ENCODE measurements around the gene DMRTC2. TPM values are rescaled to one million over a fixed set of nuclear protein-coding genes. Genes with fewer than 3 reads are reported as not detected.
"Not testable (repeated sequence)": the region's sequence is repeated elsewhere in the genome, so short reads cannot be mapped to it uniquely, and the experiment has no call there.

The DMRTC2 gene
- total RNA-seq, 2 donors from 2014 or later, result not detected

DNA sequence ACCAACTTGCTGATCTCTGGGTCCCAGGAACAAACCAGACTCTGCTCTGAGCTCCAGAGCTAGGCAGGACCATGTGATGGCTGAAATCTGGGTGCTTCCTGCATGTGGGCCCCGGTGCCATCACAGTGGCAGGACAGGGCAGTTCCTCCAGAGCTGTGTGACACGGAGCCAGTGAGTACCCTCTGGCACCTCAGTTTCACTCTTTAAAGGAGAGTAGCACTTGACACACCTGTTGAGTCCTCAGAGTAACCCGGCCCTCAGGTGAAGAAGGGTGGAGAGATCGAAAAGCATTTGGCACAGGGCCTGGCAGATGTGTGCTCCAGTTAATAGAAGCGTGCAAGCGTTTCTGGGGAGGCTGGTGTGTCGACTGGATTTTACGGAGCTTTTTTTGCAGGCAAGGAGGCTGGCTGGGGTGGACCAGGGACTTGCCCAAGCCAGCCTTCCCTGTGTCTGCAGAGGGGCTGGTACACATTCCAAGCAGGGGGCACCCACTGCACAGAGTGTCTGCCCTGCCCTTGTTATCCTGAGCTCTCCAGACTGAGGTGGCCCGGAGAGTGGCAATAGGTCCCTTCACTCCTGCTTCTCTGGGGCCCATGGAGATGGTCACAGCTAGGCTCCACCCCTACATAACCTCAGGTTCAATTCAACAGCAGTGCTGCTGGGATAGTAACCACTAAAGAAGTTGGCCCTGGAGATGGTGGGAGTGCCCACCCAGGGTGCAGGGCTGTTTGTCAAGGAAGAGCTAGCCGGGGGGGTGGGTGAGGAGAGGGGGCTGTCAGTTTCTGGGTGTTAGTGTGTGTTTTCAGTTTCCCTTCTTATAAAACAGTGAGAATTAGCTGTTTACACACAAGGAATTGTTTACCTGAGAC, 23.5 kb downstream of the DMRTC2 start:
- ATAC-seq, result peak; percentile 47
- DNase-seq, result peak in 1 of 2 donors; percentile 50
- intact Hi-C loops (cut with DNase I, micrococcal nuclease), result no loop called here

DNA sequence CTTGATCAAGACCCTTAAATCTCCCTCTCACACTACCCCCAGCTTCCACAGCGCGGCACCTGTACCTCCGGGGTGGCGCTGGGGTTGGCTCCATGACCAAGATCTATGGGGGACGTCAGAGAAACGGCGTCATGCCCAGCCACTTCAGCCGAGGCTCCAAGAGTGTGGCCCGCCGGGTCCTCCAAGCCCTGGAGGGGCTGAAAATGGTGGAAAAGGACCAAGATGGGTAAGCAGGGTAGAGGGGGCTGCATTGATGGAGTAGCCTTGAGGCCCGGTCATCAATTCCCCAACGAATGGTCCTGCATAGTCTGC, 24.1 kb downstream of the DMRTC2 start:
- no peak for DNase-seq
- ATAC-seq, result no peak
- intact Hi-C loops (cut with DNase I, micrococcal nuclease), result no loop called here

DNA sequence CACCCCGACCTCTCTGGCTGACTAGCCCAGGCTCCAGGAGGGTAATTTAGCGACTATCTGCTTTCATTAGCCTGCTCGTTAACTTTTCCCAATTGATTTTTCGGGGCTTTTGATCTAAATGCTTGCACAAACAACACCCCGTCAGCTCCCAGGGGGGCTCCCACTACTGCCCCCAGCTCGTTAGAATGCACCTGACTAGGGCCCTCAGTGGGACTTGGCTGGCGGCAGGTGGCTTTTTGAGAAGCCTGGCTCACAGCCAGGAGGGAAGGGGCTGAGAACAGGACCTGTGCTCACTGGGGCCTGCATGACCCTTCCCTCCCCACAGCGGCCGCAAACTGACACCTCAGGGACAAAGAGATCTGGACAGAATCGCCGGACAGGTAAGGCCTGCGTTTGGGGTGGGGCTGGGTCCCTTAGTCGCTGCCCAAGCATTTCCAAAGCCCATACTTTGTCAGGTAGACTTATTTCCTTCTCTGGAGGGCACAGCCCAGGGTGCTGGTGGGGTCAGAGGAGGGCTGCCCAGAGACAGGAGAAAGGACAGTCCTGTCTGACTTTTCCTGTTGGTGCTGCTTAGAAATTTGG, 24.6 kb downstream of the DMRTC2 start:
- no peak for ATAC-seq
- intact Hi-C loops (cut with DNase I, micrococcal nuclease), result no loop called here
- DNase-seq, result no peak

DNA sequence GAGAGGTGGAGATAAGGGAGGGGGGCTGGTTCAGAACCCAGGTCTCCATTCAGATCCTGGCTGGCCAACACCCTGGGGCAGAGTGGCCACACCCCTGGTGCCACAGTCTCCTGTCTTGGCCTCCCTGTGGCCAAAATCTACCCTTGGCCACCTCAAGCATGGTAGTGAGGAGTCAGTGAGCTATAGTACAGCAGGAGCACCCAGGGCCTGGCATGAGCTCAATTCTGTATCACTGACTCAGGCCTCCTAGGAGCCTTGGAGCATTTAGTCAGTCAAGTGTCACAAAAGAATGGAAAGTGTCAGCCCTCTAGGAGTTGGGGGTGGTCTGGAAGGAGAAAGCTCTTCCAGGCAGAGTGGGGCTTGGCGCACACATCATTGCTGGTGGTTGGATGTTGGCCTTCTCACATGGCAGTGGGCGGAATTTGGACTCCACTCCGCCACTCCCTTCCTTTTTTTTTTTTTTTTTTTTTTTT, 25.6 kb downstream of the DMRTC2 start:
- no peak for DNase-seq
- peak; percentile 48 for ATAC-seq
- intact Hi-C loops (cut with DNase I, micrococcal nuclease), result loop anchor here (10.0 kb wide), 2 partner anchors 64 to 84 kb away; partner anchors contain the start of gene RABAC1 (in 1 of the 2)

DNA sequence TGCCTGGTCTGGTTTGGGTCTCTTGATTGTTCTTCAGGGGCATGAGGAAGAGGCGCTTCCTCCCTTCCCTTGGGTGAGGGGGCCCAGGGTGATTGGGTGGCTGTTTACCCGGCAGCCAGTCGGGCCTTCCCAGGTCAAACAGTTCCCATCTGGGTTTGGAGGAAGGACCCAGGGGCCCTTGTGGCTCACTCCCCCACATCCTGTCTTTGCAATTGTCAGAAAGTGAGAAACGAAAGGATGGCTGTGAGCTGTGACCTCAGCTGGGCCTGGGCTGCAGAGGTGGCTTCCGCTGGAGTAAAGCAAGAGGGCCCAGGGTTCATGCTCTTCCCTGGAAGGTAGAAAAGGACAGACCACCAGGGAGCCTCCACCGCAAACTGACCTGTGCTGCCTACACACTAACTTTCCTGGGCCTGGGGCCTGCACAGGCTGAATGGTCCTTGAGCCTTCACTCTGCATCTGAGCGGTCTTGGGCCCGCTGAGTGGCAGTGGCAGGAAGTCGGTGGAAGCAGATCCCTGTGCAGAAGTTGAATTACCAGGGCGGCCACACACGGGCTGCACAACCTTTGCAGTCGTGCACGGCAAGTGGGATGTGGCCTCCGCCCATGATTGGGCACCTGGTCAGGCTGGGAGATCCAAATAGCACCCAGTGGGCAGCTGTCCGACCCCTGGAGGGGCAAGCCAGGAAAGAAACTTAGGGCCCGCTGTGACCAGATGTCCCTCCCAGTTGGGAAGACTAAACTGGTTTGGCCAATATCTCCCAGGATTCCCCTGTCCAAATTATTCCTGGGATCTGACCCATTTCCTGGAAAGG, 26.9 kb downstream of the DMRTC2 start:
- ATAC-seq, result no peak
- DNase-seq, result peak; percentile 51 to 64

DNA sequence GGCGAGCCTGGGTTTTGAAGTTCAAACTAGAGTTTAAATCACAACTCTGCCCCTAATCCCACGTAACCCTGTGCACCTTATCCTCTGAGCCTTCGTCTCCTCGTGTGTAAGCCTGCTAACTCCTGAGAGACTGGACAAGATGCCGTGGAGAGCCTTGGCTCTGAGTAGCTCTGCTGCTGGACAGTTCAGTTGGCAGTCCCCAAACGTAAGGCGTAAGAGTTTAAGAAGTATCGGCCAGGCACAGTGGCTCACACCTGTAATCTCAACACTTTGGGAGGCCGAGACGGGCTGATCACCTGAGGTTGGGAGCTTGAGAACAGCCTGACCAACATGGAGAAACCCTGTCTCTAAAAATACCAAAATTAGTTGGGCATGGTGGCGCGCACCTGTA, 27.5 kb downstream of the DMRTC2 start:
- intact Hi-C loops (cut with DNase I, micrococcal nuclease), result loop anchor here (10.0 kb wide), 2 partner anchors 62 to 82 kb away; partner anchors contain the start of gene RABAC1 (in 1 of the 2)
- DNase-seq, result no peak
- no peak for ATAC-seq

More for the DNA sequence above, 26.9 kb downstream of the DMRTC2 start:
- intact Hi-C loops (cut with DNase I, micrococcal nuclease), result loop anchor here (10.0 kb wide), 2 partner anchors 63 to 83 kb away; partner anchors contain the start of gene RABAC1 (in 1 of the 2)

DNA sequence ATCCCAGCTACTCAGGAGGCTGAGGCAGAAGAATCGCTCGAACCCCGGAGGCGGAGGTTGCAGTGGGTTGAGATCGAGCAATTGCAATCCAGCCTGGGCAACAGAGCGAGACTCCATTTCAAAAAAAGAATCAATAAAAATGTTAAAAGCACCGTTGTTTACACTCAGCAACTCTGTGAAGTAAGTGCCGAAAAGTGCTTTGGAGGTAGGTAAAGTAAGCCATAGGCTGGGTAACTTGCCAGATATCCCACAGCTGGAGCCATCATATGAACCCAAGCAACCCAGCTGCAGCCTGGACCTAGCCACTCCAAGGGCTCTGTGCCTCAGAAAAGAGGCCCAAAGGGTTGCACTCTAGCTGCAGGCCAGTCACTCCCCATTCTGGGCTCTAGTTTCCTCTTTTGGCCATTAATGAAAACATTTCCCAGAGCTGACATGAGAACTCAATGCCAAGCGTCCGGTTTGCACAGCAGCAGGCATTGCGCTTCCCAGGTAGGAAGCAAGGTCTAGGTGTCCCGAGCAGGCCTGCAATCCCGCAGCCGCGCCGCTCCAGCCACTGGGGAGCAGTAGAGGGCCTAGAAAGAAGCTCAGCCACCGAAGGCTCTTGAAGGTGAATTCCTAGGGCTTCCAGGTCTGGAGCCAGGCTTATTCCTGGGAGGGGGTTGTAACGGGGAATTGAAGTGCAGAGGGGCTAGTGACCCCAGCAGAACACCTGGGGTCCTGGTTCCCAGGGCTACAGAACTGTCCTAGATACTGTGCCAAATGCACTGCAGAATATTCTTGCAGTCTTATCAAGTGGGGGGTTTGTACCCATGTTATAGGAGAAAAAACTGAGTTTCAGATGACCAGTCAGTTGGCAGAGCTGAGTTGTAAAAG, 28.2 kb downstream of the DMRTC2 start:
- intact Hi-C loops (cut with DNase I, micrococcal nuclease), result loop anchor here (10.0 kb wide), 2 partner anchors 62 to 82 kb away; partner anchors contain the start of gene RABAC1 (in 1 of the 2)
- DNase-seq (peak; percentile 75 to 88), ATAC-seq (peak; percentile 85)

DNA sequence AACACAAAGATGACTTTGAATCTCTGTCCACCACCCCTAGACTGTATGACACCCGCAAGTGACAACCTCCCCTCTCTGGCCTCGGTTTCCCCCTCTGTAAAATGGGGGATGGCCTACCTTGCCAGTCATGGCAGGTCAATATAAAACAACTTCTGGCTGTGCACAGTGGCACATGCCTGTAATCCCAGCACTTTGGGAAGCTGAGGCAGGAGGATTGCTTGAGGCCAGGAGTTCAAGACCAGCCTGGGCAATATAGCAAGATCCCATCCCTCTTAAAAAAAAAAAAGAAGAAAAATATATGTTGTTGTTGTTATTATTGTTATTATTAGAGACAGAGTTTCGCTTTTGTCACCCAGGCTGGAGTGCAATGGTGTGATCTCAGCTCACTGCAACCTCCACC, 31.1 kb downstream of the DMRTC2 start:
- DNase-seq, ATAC-seq: not testable (repeated sequence)
- intact Hi-C loops (cut with DNase I, micrococcal nuclease), result loop anchor here (10.0 kb wide), 2 partner anchors 59 to 79 kb away; partner anchors contain the start of gene RABAC1 (in 1 of the 2)

DNA sequence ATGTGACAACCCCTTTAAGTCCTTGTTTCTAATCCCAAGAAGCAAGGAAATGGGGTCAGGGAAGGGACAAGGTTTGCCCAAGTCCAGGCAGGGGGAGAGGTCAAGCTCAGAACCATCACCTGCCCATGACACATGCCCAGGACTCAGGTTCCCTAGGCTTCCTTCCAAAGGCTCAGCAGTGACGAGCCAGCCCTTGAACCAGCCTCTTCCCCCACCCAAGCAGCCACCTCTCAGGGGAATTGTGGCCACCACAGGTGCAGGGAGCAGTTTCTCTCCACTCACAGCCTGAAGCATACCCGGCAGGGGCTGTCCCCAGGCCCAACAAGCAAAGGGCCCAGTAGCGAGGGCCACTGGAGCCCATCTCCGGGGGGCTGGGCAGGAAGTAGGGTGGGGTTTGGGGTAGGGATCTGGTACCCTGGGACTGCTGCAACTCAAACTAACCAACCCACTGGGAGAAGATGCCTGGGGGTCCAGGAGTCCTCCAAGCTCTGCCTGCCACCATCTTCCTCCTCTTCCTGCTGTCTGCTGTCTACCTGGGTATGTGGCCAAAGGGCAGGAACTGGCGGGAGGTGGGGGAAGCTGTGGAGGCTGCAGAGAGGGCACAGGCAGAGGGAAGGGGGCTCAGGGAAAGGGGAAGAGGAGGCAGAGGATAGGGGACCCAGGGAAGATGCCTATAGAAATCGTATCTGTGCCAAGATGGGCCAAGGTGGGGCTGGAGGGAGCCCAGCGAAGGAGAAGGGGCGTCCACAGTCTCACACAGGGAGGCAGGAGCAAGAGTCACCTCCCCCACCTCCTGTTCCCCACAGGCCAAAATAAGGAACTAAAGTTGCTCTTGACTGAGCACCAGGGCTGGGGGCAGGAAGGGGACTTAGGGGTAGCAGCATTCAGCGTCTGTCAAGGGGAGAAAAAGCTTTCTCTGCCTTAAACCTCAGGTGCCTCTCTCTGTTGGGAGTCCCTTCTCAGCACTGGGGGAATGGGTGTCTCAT, 32.3 kb downstream of the DMRTC2 start, which contains the start of gene CD79A:
Gene CD79A (plus strand): TSS at position 433 of the 986 bp plus-strand sequence. CDS start 26 bp downstream, at position 459.
- intact Hi-C loops (cut with DNase I, micrococcal nuclease), result loop anchor here (10.0 kb wide), 2 partner anchors 58 to 78 kb away; partner anchors contain the start of gene RABAC1 (in 1 of the 2)
- ATAC-seq (no peak), DNase-seq (peak; percentile 24 to 54)

DNA sequence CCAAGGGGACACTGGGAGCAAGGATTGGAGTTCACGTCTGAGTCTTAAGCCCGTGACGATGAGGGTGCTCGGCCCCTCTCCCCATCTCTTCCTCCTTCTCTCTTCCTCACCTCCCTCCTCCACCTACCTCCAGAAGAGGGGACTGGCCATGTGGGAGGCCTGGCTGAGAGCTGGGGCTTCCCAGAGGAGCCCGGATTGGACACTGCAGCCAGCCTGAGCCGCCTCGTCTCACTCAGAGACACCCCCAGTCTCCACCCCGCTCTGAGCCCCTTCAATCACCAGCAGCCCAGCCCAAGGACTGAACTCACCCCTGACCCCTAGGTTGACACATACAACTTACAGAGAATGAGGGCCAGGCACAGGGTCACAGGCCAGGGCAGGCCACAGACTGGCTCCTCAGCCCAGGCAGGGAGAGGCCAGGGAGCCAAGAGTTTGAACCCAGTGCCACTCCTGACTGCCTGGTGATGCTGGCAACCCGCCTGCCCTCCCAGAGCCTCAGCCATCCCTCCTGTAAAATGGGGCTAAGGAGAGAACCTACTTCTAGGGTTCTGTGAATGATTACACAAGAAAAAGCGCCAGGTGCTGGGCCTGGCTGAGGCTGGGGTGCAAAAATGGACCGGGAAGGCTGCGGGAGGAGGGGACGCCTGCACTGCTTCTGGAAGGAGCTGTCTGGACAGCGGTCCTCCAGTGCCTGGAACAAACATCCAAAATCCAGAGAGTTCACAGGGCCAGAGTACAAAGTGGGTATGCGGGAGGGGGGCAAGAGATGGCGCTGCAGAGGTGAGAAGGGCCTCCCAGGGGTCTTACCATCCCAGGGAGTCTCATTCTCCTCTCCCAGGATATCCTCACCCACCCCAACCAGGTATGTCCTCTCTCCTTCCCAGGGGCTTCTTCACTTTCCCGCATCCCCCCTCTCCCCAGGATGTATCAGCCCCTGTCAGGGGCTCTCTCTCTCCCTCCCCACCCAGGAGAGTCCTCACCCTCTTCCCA, 33.4 kb downstream of the DMRTC2 start:
- intact Hi-C loops (cut with DNase I, micrococcal nuclease), result loop anchor here (10.0 kb wide), 2 partner anchors 57 to 77 kb away; partner anchors contain the start of gene RABAC1 (in 1 of the 2)

DNA sequence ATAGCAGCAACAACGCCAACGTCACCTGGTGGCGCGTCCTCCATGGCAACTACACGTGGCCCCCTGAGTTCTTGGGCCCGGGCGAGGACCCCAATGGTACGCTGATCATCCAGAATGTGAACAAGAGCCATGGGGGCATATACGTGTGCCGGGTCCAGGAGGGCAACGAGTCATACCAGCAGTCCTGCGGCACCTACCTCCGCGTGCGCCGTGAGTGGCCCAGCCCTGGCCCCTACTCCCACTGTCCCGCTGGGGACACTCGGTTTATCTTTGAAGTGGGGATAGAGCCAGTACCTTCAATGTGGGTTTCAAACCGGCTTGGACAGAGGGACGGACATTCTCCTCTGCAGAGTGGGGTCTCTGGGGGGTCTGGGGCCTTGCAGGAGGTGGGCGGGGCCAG, 34.2 kb downstream of the DMRTC2 start:
- intact Hi-C loops (cut with DNase I, micrococcal nuclease), result loop anchor here (10.0 kb wide), 2 partner anchors 56 to 76 kb away; partner anchors contain the start of gene RABAC1 (in 1 of the 2)
- DNase-seq, result no peak
- ATAC-seq, result no peak

More for the DNA sequence above, 33.4 kb downstream of the DMRTC2 start:
- no peak for DNase-seq
- ATAC-seq, result no peak

DNA sequence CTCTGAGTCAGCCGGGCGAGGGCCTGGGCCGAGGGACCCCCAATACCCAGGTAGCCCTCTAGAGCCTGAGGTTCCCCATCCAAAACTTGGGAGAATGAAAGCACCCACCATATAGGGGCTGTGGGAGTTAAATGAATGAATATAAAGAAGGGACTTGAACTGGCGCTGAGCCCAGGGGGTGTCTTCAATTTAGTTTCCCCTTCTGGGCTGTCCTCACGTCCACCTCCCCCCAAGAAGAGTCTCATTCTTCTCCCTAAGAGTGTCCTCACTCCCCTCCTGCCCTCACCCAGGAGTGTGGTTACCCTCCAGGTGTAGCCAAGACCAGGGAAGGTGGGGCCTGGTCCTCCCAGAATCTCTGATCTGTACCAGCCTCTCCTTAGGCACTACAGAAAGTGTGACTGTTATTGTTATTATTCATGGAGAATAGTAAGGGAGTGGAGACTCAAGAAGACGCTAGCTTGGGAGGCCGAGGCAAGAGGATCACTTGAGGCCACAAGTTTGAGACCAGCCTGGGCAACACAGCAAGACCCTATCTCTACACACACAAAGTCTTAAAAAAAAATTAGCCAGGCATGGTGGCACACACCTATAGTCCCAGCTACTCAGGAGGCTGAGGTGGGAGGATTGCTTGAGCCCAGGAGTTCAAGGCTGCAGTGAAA, 35.0 kb downstream of the DMRTC2 start:
- no peak for ATAC-seq
- intact Hi-C loops (cut with DNase I, micrococcal nuclease), result loop anchor here (10.0 kb wide), 2 partner anchors 55 to 75 kb away; partner anchors contain the start of gene RABAC1 (in 1 of the 2)
- no peak for DNase-seq

DNA sequence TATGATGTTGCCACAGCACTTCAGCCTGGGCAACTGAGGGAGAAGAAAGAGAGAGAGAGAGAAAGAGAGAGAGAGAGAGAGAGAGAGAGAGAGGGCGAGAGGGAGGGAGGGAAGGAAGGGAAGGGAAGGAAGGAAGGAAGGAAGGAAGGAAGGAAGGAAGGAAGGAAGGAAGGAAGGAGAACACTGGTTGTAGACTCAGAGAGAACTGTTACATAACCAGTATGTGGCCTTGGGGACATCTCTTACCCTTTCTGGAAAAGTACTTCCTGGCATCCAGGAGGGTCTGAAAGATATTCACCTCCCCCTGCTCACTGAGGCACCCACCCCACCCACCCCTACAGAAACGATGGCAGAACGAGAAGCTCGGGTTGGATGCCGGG, 35.5 kb downstream of the DMRTC2 start:
- DNase-seq (no peak), ATAC-seq (no peak)
- intact Hi-C loops (cut with DNase I, micrococcal nuclease), result no loop called here

DNA sequence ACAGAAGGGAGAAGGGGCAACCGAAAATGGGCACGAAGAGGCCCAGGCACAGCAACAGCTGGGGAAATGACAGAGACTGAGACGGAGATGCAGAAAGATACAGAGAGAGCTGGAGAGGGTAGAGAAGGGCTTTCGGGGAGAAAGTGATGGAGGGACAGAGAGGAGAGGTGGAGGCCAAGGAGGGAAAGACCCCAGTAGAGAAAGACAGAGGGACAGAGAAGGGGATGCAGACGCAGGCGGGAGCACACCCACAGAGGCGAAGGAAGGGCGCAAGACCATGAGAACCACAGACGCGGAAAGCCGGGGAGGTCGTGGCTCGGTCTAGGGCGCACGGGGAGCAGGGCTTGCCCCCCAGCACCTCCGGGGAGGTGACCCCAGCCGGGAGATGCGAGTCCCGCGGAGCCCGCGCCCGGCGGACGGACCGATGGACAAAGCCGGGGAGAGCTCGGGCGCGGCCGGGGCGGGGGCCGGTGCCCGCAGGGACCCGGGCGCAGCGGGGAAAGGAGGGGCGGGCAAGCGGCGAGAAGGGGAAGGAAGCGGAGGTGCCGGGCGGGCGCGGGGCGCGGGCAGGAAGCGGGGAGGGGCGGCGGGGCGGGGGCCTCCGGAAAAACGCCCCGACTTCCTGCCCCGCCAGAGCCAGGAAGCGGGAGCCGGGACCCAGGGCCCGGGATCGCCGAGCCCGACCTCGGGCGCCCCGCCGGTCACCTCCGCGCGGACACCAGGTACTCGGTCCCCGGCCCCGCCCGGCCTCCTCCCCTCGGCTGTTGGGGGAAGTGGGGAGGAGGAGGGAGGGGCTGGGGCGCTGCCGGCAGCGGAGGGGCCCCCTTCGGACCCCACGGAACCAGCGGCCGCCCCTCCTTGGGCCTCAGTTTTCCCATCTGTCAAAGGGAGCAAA, 38.0 kb downstream of the DMRTC2 start, which contains the start of gene ARHGEF1:
Gene ARHGEF1 (plus strand): TSS at position 617 of the 895 bp plus-strand sequence. CDS start 4,899 bp downstream, outside the sequence.
- DNase-seq (peak; percentile 63 to 79), ATAC-seq (peak; percentile 33)
- intact Hi-C loops (cut with DNase I, micrococcal nuclease), result no loop called here
